NCI-H2029 (cell line): ENCODE measurements around the gene NEURL3.

ENCODE experiments used
- DNase-seq: peaks from one replicate; lab custom pipeline; 2025; lab: John Stamatoyannopoulos, UW

Gene NEURL3

DNA sequence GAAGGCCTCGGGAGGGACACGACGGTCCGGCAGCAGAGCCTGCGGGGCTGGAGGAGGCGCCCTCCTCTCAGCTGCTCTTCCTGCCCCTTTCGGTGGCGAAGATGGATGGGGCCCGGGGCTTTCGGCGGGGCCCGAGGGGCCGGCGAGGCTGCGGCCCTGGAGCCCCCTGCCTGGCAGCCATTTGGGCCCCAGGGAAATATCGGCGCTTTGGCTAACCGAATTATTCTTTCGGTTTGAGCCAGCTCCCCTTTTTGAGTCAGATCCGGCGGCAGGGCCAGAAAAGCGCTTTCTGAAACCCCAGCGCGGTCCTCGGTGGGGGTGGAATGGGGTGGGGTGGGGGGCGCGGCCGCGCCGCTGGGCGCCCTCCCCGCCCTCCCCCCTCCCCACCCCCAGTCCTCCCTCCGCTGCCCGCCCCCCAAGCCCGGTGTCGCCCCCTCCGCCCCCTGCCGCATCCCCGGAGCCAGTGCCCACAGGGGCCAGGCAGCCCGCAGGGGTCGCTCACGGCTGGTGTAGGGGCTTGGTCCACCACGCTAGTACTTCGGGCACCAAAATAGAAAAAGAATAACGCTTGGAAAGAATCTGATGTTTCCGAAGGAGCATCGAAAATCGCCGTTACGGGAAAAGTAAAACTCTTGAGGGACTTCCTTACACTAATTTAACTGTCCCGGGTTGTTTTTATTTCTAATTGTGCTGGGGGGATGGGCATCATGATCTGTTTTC lies 22.3 kb upstream of the NEURL3 start:
- no peak for DNase-seq

- DNase-seq, result no peak
Measured at GRCh38 chr2:96526615-96527285, 21.6 kb upstream of the NEURL3 start.

DNA sequence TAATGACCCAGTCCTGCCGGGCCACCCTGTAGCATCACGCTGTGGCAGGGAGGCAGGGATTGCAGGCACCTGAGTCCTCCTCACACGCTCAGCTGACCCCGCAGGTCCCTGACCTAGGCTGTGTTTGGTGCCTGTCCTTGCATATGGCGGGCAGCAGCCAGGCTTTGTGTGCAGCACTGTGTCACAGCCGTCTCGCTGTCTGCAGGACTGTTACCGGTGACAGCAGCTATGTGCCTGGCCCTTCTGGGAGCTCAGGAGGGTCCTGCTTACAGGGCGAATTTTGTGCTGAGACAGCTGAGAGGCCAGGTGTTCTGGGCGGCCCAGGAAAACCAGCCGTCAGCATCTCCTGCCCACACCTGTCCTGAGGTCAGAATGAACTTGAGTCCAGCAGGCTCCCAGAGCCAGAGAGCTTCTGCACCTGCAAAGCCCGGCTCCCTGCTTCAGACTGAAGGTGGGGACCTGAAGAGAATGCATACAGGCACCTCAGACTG lies 21.0 kb upstream of the NEURL3 start:
- DNase-seq, result no peak

DNA sequence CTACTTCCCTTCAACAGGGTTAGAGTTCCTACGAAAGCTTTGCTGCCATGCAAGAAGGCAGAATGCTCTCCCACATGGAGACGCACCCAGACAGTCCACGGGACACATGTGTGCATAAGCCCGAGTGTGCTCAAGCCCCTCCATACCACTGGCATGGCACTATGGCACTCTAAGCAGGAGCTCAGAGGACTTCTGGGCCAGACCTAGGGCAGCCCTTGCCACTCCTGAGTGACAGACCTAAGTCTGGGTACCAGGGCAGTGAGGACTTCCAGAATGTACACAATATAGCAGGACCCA lies 20.0 kb upstream of the NEURL3 start:
- DNase-seq, result no peak

- no peak for DNase-seq
Measured at GRCh38 chr2:96524482-96525210, 19.5 kb upstream of the NEURL3 start.

- DNase-seq, result no peak
Measured at GRCh38 chr2:96523659-96524481, 18.7 kb upstream of the NEURL3 start.

GRCh38 chr2:96522304-96523203 lies 17.4 kb upstream of the NEURL3 start:
- no peak for DNase-seq

DNA sequence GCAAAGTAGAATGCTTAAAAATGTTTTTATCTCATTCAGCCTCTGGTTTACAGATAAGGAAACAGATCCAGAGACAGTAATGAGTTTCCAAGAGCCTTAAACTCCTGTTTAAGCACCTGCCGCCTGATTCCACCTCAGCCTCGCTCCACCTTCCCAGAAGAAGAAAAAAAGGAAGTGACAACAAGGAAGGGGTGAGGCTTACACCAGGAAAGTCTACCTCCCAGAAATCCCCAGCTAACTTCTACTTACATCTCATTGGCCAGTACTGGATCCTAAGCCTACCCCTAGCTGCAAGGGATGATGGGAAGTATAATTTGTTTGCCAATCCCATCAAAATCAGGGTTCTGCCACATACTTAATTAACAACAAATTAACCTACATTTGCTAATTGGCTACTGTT lies 16.1 kb upstream of the NEURL3 start:
- no peak for DNase-seq

GRCh38 chr2:96520697-96521096 lies 15.5 kb upstream of the NEURL3 start:
- no peak for DNase-seq

DNA sequence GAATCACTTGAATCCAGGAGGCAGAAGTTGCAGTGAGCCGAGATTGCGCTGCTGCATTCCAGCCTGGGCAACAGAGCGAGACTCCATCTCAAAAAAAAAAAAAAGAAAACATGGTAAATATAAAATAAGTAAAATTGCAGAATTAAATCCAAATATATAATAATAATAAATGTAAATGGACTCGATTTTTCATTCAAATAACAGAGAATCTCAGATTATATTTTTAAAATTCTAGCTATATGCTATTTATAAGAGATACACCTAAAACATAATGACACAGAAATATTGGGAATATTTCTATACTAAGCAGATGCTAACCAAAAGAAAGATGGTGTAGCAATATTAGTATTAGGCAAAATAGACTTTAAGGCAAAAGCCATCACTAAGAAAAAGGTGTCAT lies 15.1 kb upstream of the NEURL3 start:
- DNase-seq, result no peak

DNA sequence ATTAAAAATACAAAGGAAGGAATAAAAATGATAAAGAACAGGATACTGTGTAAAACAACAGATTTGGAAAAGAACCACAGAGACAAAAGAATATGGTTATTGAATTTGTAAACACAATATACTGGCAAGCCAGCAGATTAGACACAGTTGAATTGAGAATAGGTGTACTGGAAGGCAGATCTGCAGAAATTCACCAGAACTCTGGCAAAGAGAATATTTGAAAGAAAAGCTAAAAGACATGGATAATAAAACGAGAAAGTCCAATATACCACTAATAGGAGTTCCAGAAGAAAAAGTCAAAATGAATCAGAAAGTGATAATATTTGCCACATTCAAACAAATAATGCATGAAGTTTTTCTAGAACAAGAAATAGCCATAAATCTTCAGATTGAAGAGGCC lies 11.9 kb upstream of the NEURL3 start:
- DNase-seq, result no peak

GRCh38 chr2:96514521-96514920 lies 9.4 kb upstream of the NEURL3 start:
- DNase-seq, result no peak

DNA sequence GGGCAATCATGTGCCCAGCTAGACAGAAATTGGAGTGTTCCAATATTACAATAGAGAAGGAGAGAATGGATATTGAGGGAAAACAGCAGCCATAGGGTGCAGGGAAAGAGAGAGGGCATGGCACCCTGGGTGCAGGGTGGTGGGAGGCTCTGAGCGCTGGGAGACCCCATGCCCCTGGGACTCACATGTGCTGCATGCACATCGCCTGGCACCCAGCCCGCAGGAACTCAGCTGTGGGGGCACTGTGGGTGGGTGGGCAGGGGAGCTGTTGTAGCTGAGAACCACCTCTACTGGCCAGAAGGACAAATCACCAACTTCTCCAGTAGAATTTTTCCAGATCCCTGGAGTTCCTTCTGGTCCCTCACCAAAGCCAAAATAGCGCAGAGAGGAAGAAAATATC lies 7.2 kb upstream of the NEURL3 start:
- DNase-seq, result no peak

GRCh38 chr2:96511851-96512250 lies 6.7 kb upstream of the NEURL3 start:
- DNase-seq, result no peak

GRCh38 chr2:96510931-96511595 lies 5.9 kb upstream of the NEURL3 start:
- DNase-seq, result no peak

DNA sequence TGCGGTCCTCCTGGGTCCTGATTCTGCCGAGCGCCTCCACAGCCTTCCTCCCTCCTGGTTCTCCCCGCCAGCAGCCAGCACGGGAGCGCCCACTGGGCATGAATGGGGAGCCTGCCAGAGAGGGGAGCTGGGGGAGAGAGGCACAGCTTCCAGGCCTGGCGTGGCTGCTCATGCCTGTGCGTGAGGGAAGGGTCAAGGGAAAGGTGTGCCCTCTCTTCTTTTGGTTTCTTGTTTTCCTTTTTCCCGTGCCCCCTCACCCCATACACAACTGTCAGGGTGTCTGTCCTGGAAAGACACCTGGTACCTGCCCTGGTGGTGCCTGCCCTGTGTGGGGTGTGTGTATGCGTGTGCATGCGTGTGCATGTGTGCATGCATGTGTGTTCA lies 4.7 kb upstream of the NEURL3 start:
- no peak for DNase-seq

DNA sequence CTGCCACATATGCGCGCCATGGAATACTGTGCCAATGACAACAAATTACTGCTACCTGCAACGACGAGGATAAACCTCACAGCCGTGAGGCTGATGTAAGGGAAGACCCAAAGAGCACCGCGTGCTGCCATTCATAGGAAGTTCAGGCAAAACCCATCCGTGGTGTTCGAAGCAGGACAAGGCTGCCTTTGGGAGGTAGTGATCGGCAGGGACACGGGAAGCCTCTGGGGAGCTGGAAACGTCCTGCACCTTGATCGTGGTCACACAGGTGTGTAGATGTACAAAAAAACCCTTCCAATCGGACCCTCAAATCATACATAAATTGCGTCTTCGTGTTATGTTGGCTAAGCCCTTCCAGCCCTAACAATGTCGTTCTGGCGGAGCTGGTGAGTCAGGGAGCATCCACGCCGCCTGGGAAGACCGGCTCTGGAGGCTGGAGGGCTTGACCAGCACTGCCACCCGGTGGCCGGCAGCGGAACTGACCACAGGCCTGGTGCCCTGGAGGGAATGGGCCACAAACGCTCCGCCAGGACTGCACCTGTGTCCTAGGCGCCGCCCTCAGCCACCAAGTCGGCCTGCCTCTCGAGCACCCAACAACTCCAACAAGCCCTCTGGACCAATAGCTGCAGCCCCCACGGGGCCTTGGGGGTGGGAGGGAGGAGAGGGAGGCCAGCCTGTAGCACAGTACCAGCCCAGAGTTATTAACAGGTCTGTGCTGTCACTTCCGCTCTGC lies 4.1 kb upstream of the NEURL3 start:
- DNase-seq, result peak; percentile 71

GRCh38 chr2:96508521-96509113 lies 3.5 kb upstream of the NEURL3 start:
- DNase-seq, result no peak

- DNase-seq, result peak; percentile 51
Measured at GRCh38 chr2:96507957-96508520, 2.9 kb upstream of the NEURL3 start.
